Nephron progenitor cell (in vitro differentiated cells): Measurements from ENCODE around the gene CTNNBIP1.

Experiments
- DNase-seq: peaks from one replicate; pipeline ENCODE4 v3.0.0; 2021
- H3K27ac Mint-ChIP-seq: 2 replicates; pipeline ENCODE4 v1.8.0; 2021; ENCODE audit warnings: mild to moderate bottlenecking, moderate library complexity, mixed read lengths
- H3K27me3 Mint-ChIP-seq: 2 replicates; pipeline ENCODE4 v1.8.0; 2021; ENCODE audit warnings: mild to moderate bottlenecking, low read depth, mixed read lengths; ENCODE audit not compliant: poor library complexity
- H3K36me3 Mint-ChIP-seq: 2 replicates; pipeline ENCODE4 v1.8.0; 2021; ENCODE audit warnings: low read depth, mixed read lengths
- H3K4me1 Mint-ChIP-seq: 2 replicates; pipeline ENCODE4 v1.8.0; 2021; ENCODE audit warnings: mixed read lengths
- H3K4me3 Mint-ChIP-seq: 2 replicates; pipeline ENCODE4 v1.8.0; 2021; ENCODE audit warnings: mild to moderate bottlenecking, moderate library complexity, mixed read lengths
- H3K9me3 Mint-ChIP-seq: 2 replicates; pipeline ENCODE4 v1.8.0; 2021; ENCODE audit warnings: mild to moderate bottlenecking, moderate library complexity, mixed read lengths
- TF ChIP-seq, protein P1 (sequence below): fragments of 200-600 bp; sonication (generic); IDR thresholded peaks from 2 replicates; pipeline ENCODE4 v1.5.0; 2021; ENCODE audit warnings: antibody characterized with exemption

The CTNNBIP1 gene

DNA sequence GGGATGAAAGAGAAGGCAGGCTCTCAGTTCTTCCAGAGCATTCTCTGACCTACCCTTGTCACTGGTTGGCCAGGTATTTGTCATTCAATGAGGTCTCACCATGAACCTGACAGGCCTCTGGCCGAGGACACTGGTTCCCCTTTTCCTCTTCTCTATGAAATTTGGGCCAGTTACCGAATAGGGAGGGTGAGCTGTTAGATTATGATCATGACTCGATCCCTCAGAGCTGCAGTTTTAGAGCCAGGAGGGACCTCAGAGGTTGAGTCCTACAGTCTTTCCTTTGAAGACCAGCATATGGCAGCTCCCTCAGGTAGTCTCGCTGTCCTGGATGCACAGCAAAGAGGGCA is 56.8 kb downstream of the CTNNBIP1 start:
- H3K4me1 Mint-ChIP-seq: peaks cover 11% of the 10 kb centered on the region
- no peak overlapping the region for H3K27ac Mint-ChIP-seq
- H3K36me3 Mint-ChIP-seq: peaks cover 33% of the 10 kb centered on the region
- DNase-seq: no peak
- H3K9me3 Mint-ChIP-seq: peaks cover 15% of the 10 kb centered on the region
- peaks cover 9% of the 10 kb centered on the region for H3K27me3 Mint-ChIP-seq
- H3K4me3 Mint-ChIP-seq: no peak overlapping the region
- TF ChIP-seq, protein P1, sequence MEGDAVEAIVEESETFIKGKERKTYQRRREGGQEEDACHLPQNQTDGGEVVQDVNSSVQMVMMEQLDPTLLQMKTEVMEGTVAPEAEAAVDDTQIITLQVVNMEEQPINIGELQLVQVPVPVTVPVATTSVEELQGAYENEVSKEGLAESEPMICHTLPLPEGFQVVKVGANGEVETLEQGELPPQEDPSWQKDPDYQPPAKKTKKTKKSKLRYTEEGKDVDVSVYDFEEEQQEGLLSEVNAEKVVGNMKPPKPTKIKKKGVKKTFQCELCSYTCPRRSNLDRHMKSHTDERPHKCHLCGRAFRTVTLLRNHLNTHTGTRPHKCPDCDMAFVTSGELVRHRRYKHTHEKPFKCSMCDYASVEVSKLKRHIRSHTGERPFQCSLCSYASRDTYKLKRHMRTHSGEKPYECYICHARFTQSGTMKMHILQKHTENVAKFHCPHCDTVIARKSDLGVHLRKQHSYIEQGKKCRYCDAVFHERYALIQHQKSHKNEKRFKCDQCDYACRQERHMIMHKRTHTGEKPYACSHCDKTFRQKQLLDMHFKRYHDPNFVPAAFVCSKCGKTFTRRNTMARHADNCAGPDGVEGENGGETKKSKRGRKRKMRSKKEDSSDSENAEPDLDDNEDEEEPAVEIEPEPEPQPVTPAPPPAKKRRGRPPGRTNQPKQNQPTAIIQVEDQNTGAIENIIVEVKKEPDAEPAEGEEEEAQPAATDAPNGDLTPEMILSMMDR: no peak

DNA sequence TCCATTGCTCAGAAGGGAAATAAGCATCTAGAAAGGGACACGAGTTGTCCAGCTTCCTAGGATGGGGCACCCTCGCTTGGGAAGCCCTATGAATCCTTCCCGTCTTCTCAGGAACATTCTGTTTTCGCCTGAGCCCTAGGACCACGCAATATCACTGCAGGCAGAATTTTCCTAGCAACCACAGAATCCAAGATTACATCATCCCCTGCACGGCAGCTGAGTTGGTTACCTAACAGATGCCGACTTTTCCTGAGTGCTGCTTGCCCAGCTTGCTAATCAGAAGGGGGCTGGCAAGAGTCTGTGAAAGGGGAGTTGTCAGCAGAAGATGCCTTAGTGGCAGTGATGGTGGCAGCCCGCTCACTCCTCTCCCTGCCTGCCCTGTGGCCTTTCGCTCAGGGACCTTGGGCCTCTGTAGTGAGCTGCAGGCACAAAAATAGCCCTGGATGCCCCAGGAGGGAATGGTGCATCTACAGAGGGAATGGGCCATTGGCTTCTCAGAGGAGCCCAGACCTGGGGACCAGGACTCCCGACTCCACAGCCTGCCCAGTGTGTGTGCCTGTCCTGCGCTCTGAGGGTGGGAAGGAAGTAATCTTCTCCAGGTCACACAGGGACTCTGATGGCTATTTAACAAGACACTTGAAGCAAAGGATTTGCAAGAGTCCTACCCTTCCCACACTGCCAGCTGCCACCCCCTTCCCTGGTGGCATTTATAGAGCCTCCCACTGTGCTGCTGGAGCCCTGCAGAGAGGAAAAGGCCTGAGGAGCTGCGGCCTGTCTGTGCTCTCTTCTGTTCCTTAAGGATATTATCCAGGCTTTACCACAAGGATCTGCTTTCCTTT is 57.4 kb downstream of the CTNNBIP1 start:
- peaks cover 15% of the 10 kb centered on the region for H3K9me3 Mint-ChIP-seq
- H3K4me3 Mint-ChIP-seq: no peak overlapping the region
- peaks cover 28% of the 10 kb centered on the region for H3K36me3 Mint-ChIP-seq
- no peak for DNase-seq
- TF ChIP-seq, protein P1: no peak
- H3K4me1 Mint-ChIP-seq: peaks cover 17% of the 10 kb centered on the region
- H3K27ac Mint-ChIP-seq: no peak overlapping the region
- peaks cover 9% of the 10 kb centered on the region for H3K27me3 Mint-ChIP-seq

DNA sequence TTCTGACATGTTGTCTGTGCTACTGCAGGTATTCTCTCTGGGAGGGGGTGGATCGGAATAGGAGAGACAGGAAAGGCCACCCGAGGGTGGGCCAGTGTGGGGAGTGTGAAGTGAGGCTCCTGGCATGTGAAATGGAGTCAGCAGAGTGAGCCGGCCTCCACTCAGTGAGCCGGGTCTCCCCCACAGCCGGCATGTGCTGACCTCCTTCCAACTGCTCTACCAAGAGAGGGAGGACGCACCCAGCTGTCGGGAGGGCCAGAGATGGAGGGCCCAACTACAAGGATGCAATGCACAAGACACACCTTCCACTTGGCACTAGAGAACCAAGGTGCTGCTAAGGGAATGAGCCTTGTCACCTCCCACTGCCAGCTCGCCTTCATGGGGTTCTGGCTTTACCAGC is 58.1 kb downstream of the CTNNBIP1 start:
- Mint-ChIP-seq H3K4me1 (peaks cover 24% of the 10 kb centered on the region), H3K4me3 (no peak overlapping the region), H3K36me3 (peaks cover 25% of the 10 kb centered on the region), H3K27ac (no peak overlapping the region), H3K9me3 (peaks cover 15% of the 10 kb centered on the region), H3K27me3 (peaks cover 9% of the 10 kb centered on the region)
- DNase-seq: no peak
- TF ChIP-seq, protein P1: no peak

DNA sequence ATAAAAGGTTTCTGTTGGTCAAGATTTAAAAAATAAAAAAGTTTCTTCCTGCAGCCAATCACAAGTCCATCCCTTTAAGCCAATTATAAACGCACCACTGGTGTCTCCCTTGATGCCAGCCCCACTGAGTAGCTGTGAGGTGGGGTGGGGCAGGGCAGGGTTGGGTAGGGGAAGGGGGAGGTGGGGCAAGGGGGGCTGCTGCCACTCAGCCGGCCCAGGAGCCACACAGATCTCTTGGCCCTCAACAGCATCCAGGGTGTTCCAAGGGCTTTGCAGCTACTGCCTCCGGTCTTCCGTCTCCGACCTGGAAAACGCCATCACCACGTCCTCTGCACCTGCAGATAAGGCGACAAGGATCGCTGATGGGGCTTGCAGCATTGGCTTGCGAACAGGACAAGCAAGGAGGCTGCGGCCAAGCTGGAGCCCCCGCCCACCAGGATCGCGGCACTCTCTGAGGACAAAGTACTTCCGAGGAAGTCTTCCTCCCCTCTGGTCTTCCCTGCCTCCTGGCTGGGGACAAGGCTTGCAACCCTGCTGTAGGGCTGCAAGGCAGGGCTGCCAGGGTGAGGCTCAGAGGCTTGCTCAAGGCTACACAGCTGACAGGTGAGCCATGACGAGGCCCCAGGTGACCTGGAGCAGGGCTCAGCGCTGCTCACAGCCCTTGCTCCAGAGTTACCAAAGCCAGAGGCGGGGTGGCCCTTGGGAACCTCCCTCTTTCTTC is 59.5 kb downstream of the CTNNBIP1 start:
- Mint-ChIP-seq H3K4me1 (peaks cover 36% of the 10 kb centered on the region), H3K4me3 (no peak overlapping the region), H3K36me3 (peaks cover 24% of the 10 kb centered on the region), H3K9me3 (peaks cover 15% of the 10 kb centered on the region), H3K27ac (no peak overlapping the region), H3K27me3 (peaks cover 13% of the 10 kb centered on the region)
- no peak for DNase-seq
- TF ChIP-seq, protein P1: no peak

DNA sequence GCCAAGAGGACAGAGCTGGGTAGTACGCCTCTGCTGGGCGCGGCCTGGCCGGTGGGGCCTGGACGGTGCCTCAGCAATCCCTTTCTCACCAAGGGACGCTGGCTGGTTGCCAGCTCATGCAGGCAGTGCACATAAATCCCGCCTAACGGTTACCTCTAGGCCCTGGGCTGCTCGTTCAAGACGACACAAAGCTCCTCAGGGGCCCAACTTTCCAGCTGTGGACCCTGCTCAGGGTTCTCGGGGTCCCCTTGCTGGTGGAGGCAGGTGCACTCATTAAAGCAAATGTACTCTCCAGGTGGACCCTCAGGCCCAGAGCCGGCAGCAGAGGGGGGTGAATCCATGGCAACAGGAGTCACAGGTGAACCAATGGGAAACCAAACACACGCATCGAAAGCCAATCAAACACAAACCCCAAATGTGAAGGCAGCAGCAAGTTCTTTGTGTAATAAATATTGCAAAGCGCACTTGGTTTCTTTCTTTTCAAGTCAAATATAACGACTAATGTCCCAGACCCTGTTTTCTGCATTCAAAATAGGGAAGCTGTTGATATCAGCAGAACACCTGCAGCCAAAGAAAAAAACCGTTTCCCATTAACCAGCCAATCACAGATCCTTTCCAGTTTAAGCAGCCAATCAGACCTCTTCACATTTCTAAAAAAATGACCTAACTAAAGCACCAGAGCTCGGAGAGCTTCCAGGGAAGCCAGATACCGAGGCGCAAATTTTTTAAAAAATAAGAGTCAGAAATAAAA is 60.2 kb downstream of the CTNNBIP1 start:
- TF ChIP-seq, protein P1: no peak
- no peak overlapping the region for H3K27ac Mint-ChIP-seq
- peaks cover 40% of the 10 kb centered on the region for H3K4me1 Mint-ChIP-seq
- H3K9me3 Mint-ChIP-seq: peaks cover 15% of the 10 kb centered on the region
- no peak for DNase-seq
- H3K4me3 Mint-ChIP-seq: no peak overlapping the region
- H3K36me3 Mint-ChIP-seq: peaks cover 17% of the 10 kb centered on the region
- H3K27me3 Mint-ChIP-seq: peaks cover 13% of the 10 kb centered on the region
